PFSK-1 (cell line): ENCODE data around the gene TUBGCP3.

Experiments used
- FOXP2 ChIP-seq: optimal IDR thresholded peaks from 2 replicates; pipeline ENCODE3; 2011; ENCODE audit warnings: borderline replicate concordance, control low read depth, inconsistent platforms; ENCODE audit not compliant: insufficient read depth; ENCODE audit errors: extremely low read length, extremely low read depth
- POLR2AphosphoS5 ChIP-seq: IDR thresholded peaks from 2 replicates; pipeline ENCODE4 v1.6.1; 2012; ENCODE audit warnings: low read depth, mild to moderate bottlenecking, control low read depth, low read length, moderate library complexity
- REST ChIP-seq, 2 experiments: IDR thresholded peaks; 2 replicates each; pipeline versions ENCODE4 v1.6.1 to v1.8.0; 2011 to 2012; ENCODE audit warnings: low read depth in 2 of 2, low read length in 2 of 2, control low read depth in 1 of 2, inconsistent platforms in 1 of 2, mild to moderate bottlenecking in 1 of 2, moderate library complexity in 1 of 2; ENCODE audit not compliant: insufficient read depth in 1 of 2
- SIN3A ChIP-seq: IDR thresholded peaks from 2 replicates; pipeline ENCODE4 v1.6.1; 2012; ENCODE audit warnings: mild to moderate bottlenecking, low read length, moderate library complexity, borderline replicate concordance; ENCODE audit not compliant: insufficient read depth
- TAF1 ChIP-seq: IDR thresholded peaks from 2 replicates; pipeline ENCODE4 v1.6.1; 2012; ENCODE audit warnings: low read length, control low read depth, borderline replicate concordance; ENCODE audit not compliant: insufficient read depth

TUBGCP3 gene

GRCh38 chr13:112483299-112483698 is 104.7 kb downstream of the TUBGCP3 start:
- TF ChIP-seq FOXP2 (no peak), POLR2AphosphoS5 (no peak), SIN3A (no peak), TAF1 (no peak), REST (IDR thresholded peaks at IDR 0.05; ENCODE audit: insufficient read depth in 1 of 2, low read depth in 2 of 2, low read length in 2 of 2) (no peak)

GRCh38 chr13:112481458-112481857 is 106.5 kb downstream of the TUBGCP3 start:
- TF ChIP-seq POLR2AphosphoS5 = no peak
- no peak for TF ChIP-seq SIN3A
- TF ChIP-seq REST (IDR thresholded peaks at IDR 0.05; ENCODE audit: insufficient read depth in 1 of 2, low read depth in 2 of 2, low read length in 2 of 2) = no peak
- TF ChIP-seq FOXP2 = no peak
- TF ChIP-seq TAF1 = no peak

DNA sequence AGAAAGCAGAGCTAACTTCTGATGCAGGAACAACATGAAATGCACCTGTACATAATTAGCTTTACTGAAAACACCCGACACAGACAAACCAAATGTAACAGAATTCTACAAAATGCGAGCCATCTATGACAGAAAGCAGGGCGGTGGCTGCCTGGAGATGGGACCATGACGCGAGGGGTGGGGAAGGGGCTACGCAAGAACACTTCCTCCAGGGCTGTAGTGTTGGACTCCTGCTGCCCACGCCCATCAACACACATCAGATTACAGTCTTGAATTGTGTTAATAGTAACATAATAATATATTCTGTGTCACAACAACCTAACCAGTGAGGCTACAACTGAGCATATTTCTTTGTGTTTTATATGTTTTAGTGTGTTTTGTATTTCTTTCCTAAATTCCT is 108.6 kb downstream of the TUBGCP3 start:
- TF ChIP-seq POLR2AphosphoS5 (no peak), SIN3A (no peak), REST (IDR thresholded peaks at IDR 0.05; ENCODE audit: insufficient read depth in 1 of 2, low read depth in 2 of 2, low read length in 2 of 2) (no peak), FOXP2 (no peak), TAF1 (no peak)

DNA sequence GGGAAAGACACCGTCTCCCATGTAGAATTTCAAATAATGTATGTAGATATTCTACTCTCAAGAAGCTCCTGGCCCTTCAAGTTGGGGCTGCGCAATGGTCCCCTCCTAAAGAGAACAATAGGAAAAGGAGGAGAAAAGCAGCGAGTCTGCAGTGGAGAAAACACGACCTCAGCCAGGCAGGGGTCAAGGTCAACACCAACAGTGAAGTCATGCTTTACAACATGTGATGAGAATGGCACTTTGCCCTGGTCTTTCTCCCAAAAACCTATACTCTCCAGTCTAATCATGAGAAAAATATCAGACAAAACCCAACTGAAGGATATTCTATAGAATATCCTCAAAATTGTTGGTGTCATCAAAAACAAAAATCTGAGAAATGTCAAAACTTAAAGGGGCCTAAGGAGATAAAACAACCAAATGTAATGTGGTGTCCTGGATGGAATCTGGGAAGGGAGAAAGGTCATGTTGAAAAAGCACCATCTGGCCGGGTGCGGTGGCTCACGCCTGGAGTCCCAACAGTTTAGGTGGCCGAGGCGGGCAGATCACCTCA is 110.8 kb downstream of the TUBGCP3 start:
- TF ChIP-seq SIN3A = no peak

GRCh38 chr13:112475889-112476288 is 112.1 kb downstream of the TUBGCP3 start:
- TF ChIP-seq FOXP2 (no peak), TAF1 (no peak), SIN3A (no peak), POLR2AphosphoS5 (no peak), REST (IDR thresholded peaks at IDR 0.05; ENCODE audit: insufficient read depth in 1 of 2, low read depth in 2 of 2, low read length in 2 of 2) (no peak)
